ENCODE data around the gene SLC13A5. TPM values are rescaled to one million over a fixed set of nuclear protein-coding genes. Genes with fewer than 3 reads are reported as not detected.
A peak's percentile ranks its signal among the peaks of the same experiment; 100 is the strongest.

Gene SLC13A5
- polyA plus RNA-seq, 3 donors = not detected

DNA sequence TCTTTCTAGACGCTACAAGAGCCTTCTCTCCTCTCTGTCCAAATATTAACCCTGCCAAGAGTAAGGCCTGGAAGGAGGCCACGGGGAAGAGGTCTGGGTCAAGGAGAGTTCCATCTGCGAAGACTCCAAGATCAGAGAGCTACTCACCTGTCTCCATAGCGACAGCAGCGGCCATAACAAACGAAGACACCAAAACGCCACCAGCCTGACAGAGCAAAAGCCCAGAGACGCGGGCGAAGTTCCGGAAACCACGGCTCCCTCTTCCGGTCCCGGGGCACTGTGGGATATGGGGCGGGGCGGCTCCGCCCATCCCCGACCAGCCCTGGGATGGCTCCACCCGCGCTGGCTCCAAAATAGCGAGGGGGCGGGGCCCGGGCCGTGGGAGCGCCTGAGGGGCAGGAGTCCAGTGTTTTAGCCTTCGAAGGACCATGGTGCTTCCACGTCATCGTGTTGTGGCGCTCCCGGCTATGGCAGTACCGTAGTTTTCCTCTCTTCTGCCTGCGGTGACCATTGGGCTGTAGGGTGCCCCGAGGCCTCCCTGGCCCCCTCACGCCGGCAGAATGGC, 61.7 kb downstream of the SLC13A5 start, which contains the start of the genes C17orf100 and MED31:
Gene C17orf100 (plus strand): TSS at position 409 of the 565 bp plus-strand sequence. CDS start 152 bp downstream, at position 561.
Gene MED31 (minus strand): TSS at position 252 of the 565 bp plus-strand sequence. CDS start 77 bp downstream, at position 175.
- under 1% methylated on average over 32 of the region's 35 CpGs for WGBS (ENCODE audit: insufficient coverage)
- intact Hi-C loops (cut with micrococcal nuclease) = loop anchor here in 1 of 2 donors (5.0 kb wide), 1 partner anchor 361 kb away; the partner anchor contains the start of gene RNASEK
- peaks cover 23% of the 10 kb centered on the region for H4K20me1 ChIP-seq (ENCODE audit: insufficient read depth, low read length)
- peaks cover 29 to 41% of the 10 kb centered on the region in 2 donors for H3K4me1 ChIP-seq (ENCODE audit: control insufficient read depth in 1 of 2, insufficient read depth in 2 of 2, low read length in 2 of 2)
- TF ChIP-seq, protein P1, sequence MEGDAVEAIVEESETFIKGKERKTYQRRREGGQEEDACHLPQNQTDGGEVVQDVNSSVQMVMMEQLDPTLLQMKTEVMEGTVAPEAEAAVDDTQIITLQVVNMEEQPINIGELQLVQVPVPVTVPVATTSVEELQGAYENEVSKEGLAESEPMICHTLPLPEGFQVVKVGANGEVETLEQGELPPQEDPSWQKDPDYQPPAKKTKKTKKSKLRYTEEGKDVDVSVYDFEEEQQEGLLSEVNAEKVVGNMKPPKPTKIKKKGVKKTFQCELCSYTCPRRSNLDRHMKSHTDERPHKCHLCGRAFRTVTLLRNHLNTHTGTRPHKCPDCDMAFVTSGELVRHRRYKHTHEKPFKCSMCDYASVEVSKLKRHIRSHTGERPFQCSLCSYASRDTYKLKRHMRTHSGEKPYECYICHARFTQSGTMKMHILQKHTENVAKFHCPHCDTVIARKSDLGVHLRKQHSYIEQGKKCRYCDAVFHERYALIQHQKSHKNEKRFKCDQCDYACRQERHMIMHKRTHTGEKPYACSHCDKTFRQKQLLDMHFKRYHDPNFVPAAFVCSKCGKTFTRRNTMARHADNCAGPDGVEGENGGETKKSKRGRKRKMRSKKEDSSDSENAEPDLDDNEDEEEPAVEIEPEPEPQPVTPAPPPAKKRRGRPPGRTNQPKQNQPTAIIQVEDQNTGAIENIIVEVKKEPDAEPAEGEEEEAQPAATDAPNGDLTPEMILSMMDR (IDR thresholded peaks at IDR 0.05) = no peak
- peak within 1 kb of the TSS; percentile 93 for H3K4me2 ChIP-seq (replicated peaks; ENCODE audit: extremely low read depth, low read length, poor library complexity, severe bottlenecking)
- peak within 1 kb of the TSS; percentile 90 for H3K9ac ChIP-seq (ENCODE audit: insufficient read depth, low read length, poor library complexity, severe bottlenecking)
- H3K27me3 Mint-ChIP-seq (ENCODE audit: low read depth in 3 of 3) = peaks cover 41 to 44% (median 42%) of the 10 kb centered on the region in 3 donors
- peaks cover 0 to 31% of the 10 kb centered on the region in 2 donors for H3K36me3 ChIP-seq (replicated peaks in 1 of 2; ENCODE audit: control insufficient read depth in 1 of 2, insufficient read depth in 2 of 2, low read length in 2 of 2)
- H3K27ac ChIP-seq (ENCODE audit: low read depth in 1 of 2, low read length in 2 of 2) = peak within 1 kb of the TSS; percentile 91 to 99
- H3K27ac Mint-ChIP-seq = peak within 1 kb of the TSS; percentile 98 to 100 (median 99)
- peak; percentile 96 to 97 (median 96) for DNase-seq
- peaks cover 44 to 48% of the 10 kb centered on the region in 2 donors for H3K36me3 Mint-ChIP-seq
- peak within 1 kb of the TSS; percentile 99 for H2AFZ ChIP-seq (ENCODE audit: insufficient read depth, low read depth, low read length, poor library complexity, severe bottlenecking)
- peaks cover 52% of the 10 kb centered on the region for H3K4me1 Mint-ChIP-seq
- peaks cover 32% of the 10 kb centered on the region for H3K79me2 ChIP-seq (ENCODE audit: insufficient read depth, low read length)
- H3K9me3 ChIP-seq (replicated peaks in 1 of 2; ENCODE audit: control insufficient read depth in 1 of 2, insufficient read depth in 1 of 2, low read length in 2 of 2) = no peaks in the 10 kb centered on the region
- peak within 1 kb of the TSS; percentile 96 to 99 for H3K4me3 Mint-ChIP-seq
- H3K27me3 ChIP-seq (ENCODE audit: control insufficient read depth in 2 of 2, insufficient read depth in 2 of 2, low read length in 2 of 2) = peaks cover 36 to 42% of the 10 kb centered on the region in 2 donors
- H3K9me3 Mint-ChIP-seq = peaks cover 0 to 14% (median 3%) of the 10 kb centered on the region in 7 donors
- peak within 1 kb of the TSS; percentile 75 to 96 (median 95) for H3K4me3 ChIP-seq (replicated peaks in 1 of 3; ENCODE audit: low read depth in 2 of 3, low read length in 3 of 3)

GRCh38 chr17:6648181-6648580, 65.0 kb downstream of the SLC13A5 start:
- H3K27me3 ChIP-seq (ENCODE audit: control insufficient read depth in 2 of 2, insufficient read depth in 2 of 2, low read length in 2 of 2) = peaks cover 10 to 13% of the 10 kb centered on the region in 2 donors
- no peak for DNase-seq
- H3K4me3 ChIP-seq (replicated peaks in 1 of 3; ENCODE audit: low read depth in 2 of 3, low read length in 3 of 3) = no peak overlapping the region
- Mint-ChIP-seq H3K27ac (peak overlapping the region in 2 of 7 donors; percentile 4 to 73), H3K4me3 (no peak overlapping the region), H3K9me3 (peaks cover 0 to 8% (median 0%) of the 10 kb centered on the region in 7 donors), H3K27me3 (ENCODE audit: low read depth in 3 of 3) (peaks cover 11 to 13% (median 12%) of the 10 kb centered on the region in 3 donors), H3K36me3 (peaks cover 57 to 60% of the 10 kb centered on the region in 2 donors), H3K4me1 (peaks cover 28% of the 10 kb centered on the region)
- H3K36me3 ChIP-seq (replicated peaks in 1 of 2; ENCODE audit: control insufficient read depth in 1 of 2, insufficient read depth in 2 of 2, low read length in 2 of 2) = peaks cover 17 to 62% of the 10 kb centered on the region in 2 donors
- no peak overlapping the region for H3K9ac ChIP-seq (ENCODE audit: insufficient read depth, low read length, poor library complexity, severe bottlenecking)
- H2AFZ ChIP-seq (ENCODE audit: insufficient read depth, low read depth, low read length, poor library complexity, severe bottlenecking) = no peak overlapping the region
- H4K20me1 ChIP-seq (ENCODE audit: insufficient read depth, low read length) = peaks cover 44% of the 10 kb centered on the region
- H3K9me3 ChIP-seq (replicated peaks in 1 of 2; ENCODE audit: control insufficient read depth in 1 of 2, insufficient read depth in 1 of 2, low read length in 2 of 2) = no peaks in the 10 kb centered on the region
- H3K4me1 ChIP-seq (ENCODE audit: control insufficient read depth in 1 of 2, insufficient read depth in 2 of 2, low read length in 2 of 2) = peaks cover 18 to 20% of the 10 kb centered on the region in 2 donors
- no peak overlapping the region for H3K27ac ChIP-seq (ENCODE audit: low read depth in 1 of 2, low read length in 2 of 2)
- peaks cover 46% of the 10 kb centered on the region for H3K79me2 ChIP-seq (ENCODE audit: insufficient read depth, low read length)
- intact Hi-C loops (cut with micrococcal nuclease) = loop anchor here (1.0 to 10.0 kb wide), 2 partner anchors 173 to 175 kb away; no protein-coding TSS in a partner anchor
- TF ChIP-seq, protein P1 (IDR thresholded peaks at IDR 0.05) = peak; percentile 22
- no peak overlapping the region for H3K4me2 ChIP-seq (replicated peaks; ENCODE audit: extremely low read depth, low read length, poor library complexity, severe bottlenecking)
